ENCODE measurements around the gene FUT2.
A peak's percentile ranks its signal among the peaks of the same experiment; 100 is the strongest.

FUT2 gene

GRCh38 chr19:48751845-48752495 lies 56.2 kb downstream of the FUT2 start:
- no peak for DNase-seq

DNA sequence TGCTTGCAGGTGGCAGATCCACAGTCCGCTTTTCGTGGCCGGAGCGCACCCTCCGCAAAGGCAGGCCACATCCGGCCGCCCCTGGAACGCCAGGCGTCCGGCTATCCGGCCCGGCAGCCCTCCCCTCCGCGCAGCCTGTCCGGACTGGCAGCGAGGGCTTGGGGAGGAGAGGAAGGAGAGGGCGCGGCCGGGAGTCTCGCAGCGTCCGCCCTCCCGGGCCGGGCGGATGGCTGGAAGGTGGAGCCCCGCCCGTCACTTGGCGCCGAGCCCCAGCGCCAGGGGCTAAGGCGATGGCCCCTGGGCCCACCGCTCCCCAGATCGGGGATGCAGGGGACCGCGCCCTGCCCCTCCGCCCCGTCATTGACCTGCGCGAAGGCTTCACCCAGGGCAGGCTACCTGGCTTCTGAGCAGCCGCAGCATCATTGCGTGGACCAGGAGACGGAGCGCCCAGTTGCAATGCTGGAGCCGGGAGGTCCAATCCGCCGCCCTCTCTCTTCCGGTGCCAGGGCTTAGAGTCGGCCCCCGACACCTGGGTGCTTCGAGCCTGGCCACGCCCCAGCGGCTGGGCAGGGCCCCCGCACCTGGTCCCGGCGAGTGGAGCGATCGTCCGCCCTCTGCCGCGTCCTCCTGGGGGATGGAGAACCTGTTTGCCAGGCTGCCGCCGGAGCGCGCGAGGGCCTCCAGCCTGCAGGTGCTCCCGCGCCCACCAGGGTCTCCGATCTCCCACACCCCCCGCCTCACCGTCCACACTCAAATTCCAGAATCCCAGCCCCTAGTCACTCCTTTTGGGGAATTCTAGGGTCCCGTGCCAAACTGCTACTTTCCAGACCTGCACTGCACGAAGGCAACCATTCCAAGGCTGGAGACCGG lies 57.0 kb downstream of the FUT2 start, which contains the start of gene FUT1:
FUT1 (minus strand) TSS at position 146 of the 870 bp plus-strand sequence. CDS start 1,360 bp downstream, outside the sequence.
- DNase-seq = peak; percentile 46

- DNase-seq = no peak
These were observed 59.4 kb downstream of the FUT2 start, which contains the start of gene FGF21 for GRCh38 chr19:48755084-48755641. Gene FGF21, plus strand, starts transcription at chr19:48755524. Its CDS starts 713 bp downstream, at chr19:48756237.
